ENCODE measurements around the gene ARSG. TPM values are rescaled to one million over a fixed set of nuclear protein-coding genes. Genes with fewer than 3 reads are reported as not detected.

Gene ARSG
- total and polyA plus RNA-seq, 2 of the 13 experiments (the other 11 are each of a cell fraction or from before 2014, with no cell fraction given), result 3.7 to 15.2 TPM

GRCh38 chr17:68384941-68385340 is 93.6 kb downstream of the ARSG start (continued):
- TF ChIP-seq ZNF350 (CRISPR knock-in tag; IDR thresholded peaks at IDR 0.05; ENCODE audit: borderline replicate concordance, low read depth) (no peak), ZNF891 (CRISPR knock-in tag; IDR thresholded peaks at IDR 0.05) (no peak), MYC (CRISPR knock-in tag; IDR thresholded peaks at IDR 0.05; ENCODE audit: borderline replicate concordance) (0 out of 2 replicates have a peak, but pooled peaks have one; percentile 15), ZNF513 (CRISPR knock-in tag; conservative IDR thresholded peaks at IDR 0.05) (no peak), ZSCAN25 (CRISPR knock-in tag; IDR thresholded peaks at IDR 0.05) (0 out of 2 replicates have a peak, but pooled peaks have one; percentile 34), ZNF883 (CRISPR knock-in tag; IDR thresholded peaks at IDR 0.05; ENCODE audit: not compliant biosample characterization) (peak; percentile 48)

GRCh38 chr17:68385490-68386215 is 94.4 kb downstream of the ARSG start:
- intact Hi-C loops (cut with micrococcal nuclease; ENCODE audit: unreplicated experiment) (no loop called here), in situ Hi-C loops (cut with HindIII; ENCODE audit: extremely low pct_ligation_motif_present, low pct_unique_long_range_greater_than_20kb) (no loop called here)
- no peaks in the 10 kb centered on the region for H3K27me3 ChIP-seq (ENCODE audit: control insufficient read depth in 1 of 2, insufficient read depth in 2 of 2, low read length in 2 of 2)
- H3K36me3 ChIP-seq (replicated peaks in 1 of 2; ENCODE audit: control insufficient read depth in 1 of 2, insufficient read depth in 2 of 2, low read length in 2 of 2), result no peaks in the 10 kb centered on the region
- no peaks in the 10 kb centered on the region for H3K9me3 ChIP-seq (ENCODE audit: low read length)
- H3K79me2 ChIP-seq (ENCODE audit: insufficient read depth, low read length), result no peaks in the 10 kb centered on the region
- H4K20me1 ChIP-seq (ENCODE audit: insufficient read depth, low read length), result no peaks in the 10 kb centered on the region
- 89% methylated on average over 7 of the region's 8 CpGs for WGBS (ENCODE audit: low lambda C conversion rate)
- no peak overlapping the region for H2AFZ ChIP-seq (ENCODE audit: low read length)
- ChIA-PET POLR2A (interaction anchor here (0.7 to 2.5 kb wide), 6 partner anchors 8 to 138 kb away, joined by 3 to 10 read pairs (median 4); partner anchors contain the start of genes ARSG, SLC16A6 and WIPI1), CTCF (ENCODE audit: low intra/inter-chr PET ratio, low total read pairs) (no interaction called here)
- DNase-seq (ENCODE audit: low spot score) (no peak), FAIRE-seq (no peak), ATAC-seq (no peak)
- H3K4me2 ChIP-seq (ENCODE audit: low read depth, low read length), result peak overlapping the region; percentile 19
- H3K27ac ChIP-seq (ENCODE audit: extremely low read length, insufficient read depth, low read length), result peak overlapping the region; percentile 97
- H3K9ac ChIP-seq (ENCODE audit: insufficient read depth, low read depth, low read length), result peak overlapping the region; percentile 45
- no TSS peak for BruUV-seq (replicated peaks)
- no peak overlapping the region for H3K4me3 ChIP-seq (replicated peaks in 1 of 3; ENCODE audit: insufficient read depth in 1 of 3, low read depth in 2 of 3, low read length in 3 of 3)
- peaks cover 100% of the 10 kb centered on the region for H3K4me1 ChIP-seq (ENCODE audit: insufficient read depth, low read length)
- TF ChIP-seq PCBP1 (IDR thresholded peaks at IDR 0.05; ENCODE audit: borderline replicate concordance, low read depth, low read length) (0 out of 2 replicates have a peak, but pooled peaks have one; percentile 57), SMARCE1 (IDR thresholded peaks at IDR 0.05; ENCODE audit: borderline replicate concordance) (no peak), ZFP90 (CRISPR knock-in tag; IDR thresholded peaks at IDR 0.05; ENCODE audit: borderline replicate concordance) (0 out of 2 replicates have a peak, but pooled peaks have one; percentile 10), ZNF792 (CRISPR knock-in tag; IDR thresholded peaks at IDR 0.05) (0 out of 2 replicates have a peak, but pooled peaks have one; percentile 31), KLF16 (CRISPR knock-in tag; IDR thresholded peaks at IDR 0.05) (no peak), HNRNPK (IDR thresholded peaks at IDR 0.05; ENCODE audit: low read depth, low read length, poor library complexity, severe bottlenecking) (peak; percentile 90), ZNF441 (CRISPR knock-in tag; IDR thresholded peaks at IDR 0.05; ENCODE audit: borderline replicate concordance) (0 out of 2 replicates have a peak, but pooled peaks have one; percentile 48), NPAS2 (CRISPR knock-in tag; IDR thresholded peaks at IDR 0.05; ENCODE audit: borderline replicate concordance) (0 out of 2 replicates have a peak, but pooled peaks have one; percentile 53), ZBTB26 (CRISPR knock-in tag; IDR thresholded peaks at IDR 0.05; ENCODE audit: borderline replicate concordance) (no peak), ZIK1 (CRISPR knock-in tag; IDR thresholded peaks at IDR 0.05; ENCODE audit: borderline replicate concordance, low read depth) (no peak)
- TF ChIP-seq, protein P1, sequence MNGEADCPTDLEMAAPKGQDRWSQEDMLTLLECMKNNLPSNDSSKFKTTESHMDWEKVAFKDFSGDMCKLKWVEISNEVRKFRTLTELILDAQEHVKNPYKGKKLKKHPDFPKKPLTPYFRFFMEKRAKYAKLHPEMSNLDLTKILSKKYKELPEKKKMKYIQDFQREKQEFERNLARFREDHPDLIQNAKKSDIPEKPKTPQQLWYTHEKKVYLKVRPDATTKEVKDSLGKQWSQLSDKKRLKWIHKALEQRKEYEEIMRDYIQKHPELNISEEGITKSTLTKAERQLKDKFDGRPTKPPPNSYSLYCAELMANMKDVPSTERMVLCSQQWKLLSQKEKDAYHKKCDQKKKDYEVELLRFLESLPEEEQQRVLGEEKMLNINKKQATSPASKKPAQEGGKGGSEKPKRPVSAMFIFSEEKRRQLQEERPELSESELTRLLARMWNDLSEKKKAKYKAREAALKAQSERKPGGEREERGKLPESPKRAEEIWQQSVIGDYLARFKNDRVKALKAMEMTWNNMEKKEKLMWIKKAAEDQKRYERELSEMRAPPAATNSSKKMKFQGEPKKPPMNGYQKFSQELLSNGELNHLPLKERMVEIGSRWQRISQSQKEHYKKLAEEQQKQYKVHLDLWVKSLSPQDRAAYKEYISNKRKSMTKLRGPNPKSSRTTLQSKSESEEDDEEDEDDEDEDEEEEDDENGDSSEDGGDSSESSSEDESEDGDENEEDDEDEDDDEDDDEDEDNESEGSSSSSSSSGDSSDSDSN (CRISPR knock-in tag; IDR thresholded peaks at IDR 0.05), result 0 out of 2 replicates have a peak, but pooled peaks have one; percentile 18
